Astrocyte (in vitro differentiated cells and primary cell): Measurements from ENCODE around the gene AGPS. TPM values are rescaled to one million over a fixed set of nuclear protein-coding genes. Genes with fewer than 3 reads are reported as not detected.

ENCODE experiments used
- DNase-seq: peaks from one replicate; pipeline ENCODE4 v3.0.0-alpha.2; 2010; ENCODE audit warnings: low read depth
- FAIRE-seq: peaks from 2 replicates; lab custom pipeline; 2011; peaks lifted over from hg19 to GRCh38; lab: Jason Lieb, UNC
- H2AFZ ChIP-seq: 2 replicates; pipeline ENCODE4 v1.6.0; 2012; ENCODE audit warnings: low read depth, low read length, inconsistent platforms
- H3K27ac ChIP-seq: 2 replicates; pipeline ENCODE4 v1.5.1; 2011; ENCODE audit warnings: low read depth, low read length, inconsistent platforms
- H3K27me3 ChIP-seq: 2 replicates; pipeline ENCODE4 v1.6.0; 2011; ENCODE audit warnings: low read length, inconsistent platforms; ENCODE audit not compliant: insufficient read depth
- H3K36me3 ChIP-seq: 2 replicates; pipeline ENCODE4 v1.5.1; 2011; ENCODE audit warnings: low read length, inconsistent platforms; ENCODE audit not compliant: insufficient read depth
- H3K4me1 ChIP-seq: 2 replicates; pipeline ENCODE4 v1.5.1; 2011; ENCODE audit warnings: low read length, inconsistent platforms; ENCODE audit not compliant: insufficient read depth
- H3K4me2 ChIP-seq: 2 replicates; pipeline ENCODE4 v1.6.0; 2012; ENCODE audit warnings: low read length, inconsistent platforms
- H3K4me3 ChIP-seq: 2 replicates; pipeline ENCODE4 v1.5.1; 2011; ENCODE audit warnings: low read depth, mild to moderate bottlenecking, low read length, inconsistent platforms; ENCODE audit not compliant: insufficient read depth
- H3K79me2 ChIP-seq: 2 replicates; pipeline ENCODE4 v1.6.0; 2012; ENCODE audit warnings: mild to moderate bottlenecking, low read length, inconsistent platforms; ENCODE audit not compliant: insufficient read depth
- H3K9ac ChIP-seq: 2 replicates; pipeline ENCODE4 v1.6.0; 2012; ENCODE audit warnings: mild to moderate bottlenecking, low read length, inconsistent platforms
- H3K9me3 ChIP-seq: 2 replicates; pipeline ENCODE4 v1.5.1; 2012; ENCODE audit warnings: low read depth, mild to moderate bottlenecking, low read length, inconsistent platforms; ENCODE audit not compliant: insufficient read depth
- H4K20me1 ChIP-seq: 2 replicates; pipeline ENCODE4 v1.6.0; 2012; ENCODE audit warnings: low read length, inconsistent platforms; ENCODE audit not compliant: insufficient read depth
- H3K27ac Mint-ChIP-seq: one replicate; pipeline ENCODE4 v1.8.0; 2021; ENCODE audit warnings: mild to moderate bottlenecking, mixed read lengths; ENCODE audit not compliant: unreplicated experiment
- H3K27me3 Mint-ChIP-seq: one replicate; pipeline ENCODE4 v1.8.0; 2021; ENCODE audit warnings: low read depth, mixed read lengths; ENCODE audit not compliant: unreplicated experiment
- H3K36me3 Mint-ChIP-seq: one replicate; pipeline ENCODE4 v1.8.0; 2021; ENCODE audit warnings: low read depth, mixed read lengths; ENCODE audit not compliant: unreplicated experiment
- H3K4me1 Mint-ChIP-seq: one replicate; pipeline ENCODE4 v1.8.0; 2021; ENCODE audit warnings: low read depth, mixed read lengths; ENCODE audit not compliant: unreplicated experiment
- H3K4me3 Mint-ChIP-seq: one replicate; pipeline ENCODE4 v1.8.0; 2021; ENCODE audit warnings: mild to moderate bottlenecking, moderate library complexity, mixed read lengths; ENCODE audit not compliant: unreplicated experiment
- H3K9me3 Mint-ChIP-seq: one replicate; pipeline ENCODE4 v1.8.0; 2021; ENCODE audit warnings: mild to moderate bottlenecking, mixed read lengths; ENCODE audit not compliant: unreplicated experiment
- EZH2 ChIP-seq: IDR thresholded peaks from 2 replicates; pipeline ENCODE4 v1.6.1; 2012; ENCODE audit warnings: mild to moderate bottlenecking, low read length, inconsistent platforms; ENCODE audit not compliant: insufficient read depth
- total RNA-seq: library from RNA; stranded (reverse); gene quantifications from 2 replicates; pipeline ENCODE4 v1.2.1, GENCODE V29; 2021
- TF ChIP-seq, protein P1 (sequence below): IDR thresholded peaks from 2 replicates; pipeline ENCODE4 v1.5.1; 2011; ENCODE audit warnings: low read depth, mild to moderate bottlenecking, inconsistent platforms, low read length, moderate library complexity; ENCODE audit not compliant: insufficient read depth

AGPS gene
- total RNA-seq, 1 donor from 2014 or later = 66.2 TPM

DNA sequence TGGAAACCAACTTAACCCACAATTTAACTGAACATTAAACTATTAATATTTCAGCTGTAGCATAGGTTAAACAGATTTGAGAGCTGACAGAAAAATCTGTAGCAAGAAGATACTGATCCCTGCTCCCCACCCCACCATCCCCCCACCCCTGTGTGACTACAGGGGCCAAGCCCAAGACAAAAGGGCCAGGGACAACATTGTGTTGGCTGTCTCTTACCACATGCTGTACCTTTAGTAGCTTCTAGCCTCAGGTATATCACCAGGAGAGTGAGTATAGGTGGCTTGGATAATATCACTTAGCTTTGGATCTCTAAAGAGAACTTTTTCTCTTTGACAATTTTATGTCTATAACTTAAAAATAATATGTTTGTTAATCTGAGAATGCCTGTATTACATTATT, 140.7 kb downstream of the AGPS start:
- Mint-ChIP-seq H3K9me3 (no peaks in the 10 kb centered on the region), H3K4me1 (no peaks in the 10 kb centered on the region), H3K27me3 (no peaks in the 10 kb centered on the region), H3K27ac (no peak overlapping the region), H3K4me3 (no peak overlapping the region), H3K36me3 (no peaks in the 10 kb centered on the region)
- FAIRE-seq (no peak), DNase-seq (no peak)
- Histone ChIP-seq H3K4me1 (no peaks in the 10 kb centered on the region), H3K4me3 (no peak overlapping the region), H3K27me3 (no peaks in the 10 kb centered on the region), H4K20me1 (no peaks in the 10 kb centered on the region), H2AFZ (no peak overlapping the region), H3K79me2 (no peaks in the 10 kb centered on the region), H3K9me3 (no peaks in the 10 kb centered on the region), H3K4me2 (no peak overlapping the region), H3K27ac (no peak overlapping the region), H3K9ac (no peak overlapping the region), H3K36me3 (no peaks in the 10 kb centered on the region)
- TF ChIP-seq, protein P1, sequence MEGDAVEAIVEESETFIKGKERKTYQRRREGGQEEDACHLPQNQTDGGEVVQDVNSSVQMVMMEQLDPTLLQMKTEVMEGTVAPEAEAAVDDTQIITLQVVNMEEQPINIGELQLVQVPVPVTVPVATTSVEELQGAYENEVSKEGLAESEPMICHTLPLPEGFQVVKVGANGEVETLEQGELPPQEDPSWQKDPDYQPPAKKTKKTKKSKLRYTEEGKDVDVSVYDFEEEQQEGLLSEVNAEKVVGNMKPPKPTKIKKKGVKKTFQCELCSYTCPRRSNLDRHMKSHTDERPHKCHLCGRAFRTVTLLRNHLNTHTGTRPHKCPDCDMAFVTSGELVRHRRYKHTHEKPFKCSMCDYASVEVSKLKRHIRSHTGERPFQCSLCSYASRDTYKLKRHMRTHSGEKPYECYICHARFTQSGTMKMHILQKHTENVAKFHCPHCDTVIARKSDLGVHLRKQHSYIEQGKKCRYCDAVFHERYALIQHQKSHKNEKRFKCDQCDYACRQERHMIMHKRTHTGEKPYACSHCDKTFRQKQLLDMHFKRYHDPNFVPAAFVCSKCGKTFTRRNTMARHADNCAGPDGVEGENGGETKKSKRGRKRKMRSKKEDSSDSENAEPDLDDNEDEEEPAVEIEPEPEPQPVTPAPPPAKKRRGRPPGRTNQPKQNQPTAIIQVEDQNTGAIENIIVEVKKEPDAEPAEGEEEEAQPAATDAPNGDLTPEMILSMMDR = no peak
- TF ChIP-seq EZH2 = no peak

DNA sequence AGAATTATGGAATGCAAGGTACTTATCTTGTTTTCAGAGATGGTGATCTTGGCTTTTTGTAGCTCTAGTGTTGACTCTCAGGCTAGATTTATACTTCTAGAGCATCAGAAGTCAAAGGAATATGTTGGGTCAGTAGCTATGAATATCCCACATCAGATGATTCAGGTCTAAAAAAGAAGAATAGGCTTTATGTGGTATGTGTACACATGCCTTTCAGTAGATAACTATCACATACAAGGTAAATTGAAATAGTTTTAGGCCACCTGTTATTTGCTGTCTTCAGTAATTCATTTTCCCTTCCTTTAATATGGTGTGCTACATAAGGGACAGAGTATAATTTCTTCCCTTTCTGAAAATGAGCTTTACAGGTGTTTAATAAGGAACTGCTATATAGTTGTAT, 142.4 kb downstream of the AGPS start:
- no peaks in the 10 kb centered on the region for H3K4me1 Mint-ChIP-seq
- Histone ChIP-seq H3K4me1 (no peaks in the 10 kb centered on the region), H3K27ac (no peak overlapping the region), H3K36me3 (no peaks in the 10 kb centered on the region), H3K9ac (no peak overlapping the region), H2AFZ (no peak overlapping the region), H4K20me1 (no peaks in the 10 kb centered on the region), H3K4me2 (no peak overlapping the region), H3K27me3 (no peaks in the 10 kb centered on the region), H3K4me3 (no peak overlapping the region), H3K9me3 (no peaks in the 10 kb centered on the region), H3K79me2 (no peaks in the 10 kb centered on the region)
- H3K4me3 Mint-ChIP-seq = no peak overlapping the region
- H3K36me3 Mint-ChIP-seq = no peaks in the 10 kb centered on the region
- no peak for TF ChIP-seq EZH2
- TF ChIP-seq, protein P1 = no peak
- no peak overlapping the region for H3K27ac Mint-ChIP-seq
- no peak for FAIRE-seq
- no peak for DNase-seq
- no peaks in the 10 kb centered on the region for H3K27me3 Mint-ChIP-seq
- H3K9me3 Mint-ChIP-seq = no peaks in the 10 kb centered on the region

DNA sequence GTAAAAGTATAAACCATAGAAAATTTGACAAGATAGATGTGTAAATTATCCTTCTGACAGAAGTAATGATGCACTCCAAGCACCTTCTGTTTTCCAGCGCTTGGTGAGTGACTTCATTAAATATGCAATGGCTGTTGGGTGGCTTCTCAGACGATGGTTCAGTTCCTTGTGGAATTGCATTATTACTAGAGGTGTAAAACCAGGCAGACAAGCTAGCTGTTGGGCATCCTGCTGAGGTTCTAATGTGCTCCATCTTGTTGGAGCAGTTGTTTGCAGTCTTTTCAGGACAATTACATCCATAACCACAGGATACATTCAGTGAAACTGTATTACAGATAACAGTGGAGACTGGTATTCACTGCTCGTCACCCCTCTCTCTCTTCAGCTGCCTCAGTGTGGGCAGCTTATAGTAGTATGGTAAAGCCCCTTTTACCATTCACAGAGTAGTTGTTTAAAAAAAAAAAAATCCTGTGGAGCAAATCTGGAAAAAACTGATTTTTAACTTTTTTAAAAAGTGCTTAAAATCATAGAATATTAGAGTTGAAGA, 143.5 kb downstream of the AGPS start:
- DNase-seq (no peak), FAIRE-seq (no peak)
- H3K36me3 ChIP-seq = peaks cover 1% of the 10 kb centered on the region
- no peak overlapping the region for H3K27ac ChIP-seq
- no peaks in the 10 kb centered on the region for H4K20me1 ChIP-seq
- Mint-ChIP-seq H3K9me3 (no peaks in the 10 kb centered on the region), H3K27me3 (no peaks in the 10 kb centered on the region), H3K27ac (no peak overlapping the region), H3K4me1 (no peaks in the 10 kb centered on the region), H3K4me3 (no peak overlapping the region), H3K36me3 (no peaks in the 10 kb centered on the region)
- no peak overlapping the region for H3K9ac ChIP-seq
- no peaks in the 10 kb centered on the region for H3K79me2 ChIP-seq
- no peaks in the 10 kb centered on the region for H3K4me1 ChIP-seq
- no peak overlapping the region for H3K4me3 ChIP-seq
- no peak overlapping the region for H2AFZ ChIP-seq
- TF ChIP-seq, protein P1 = no peak
- no peak for TF ChIP-seq EZH2
- no peak overlapping the region for H3K4me2 ChIP-seq
- no peaks in the 10 kb centered on the region for H3K9me3 ChIP-seq
- no peaks in the 10 kb centered on the region for H3K27me3 ChIP-seq
